HG03469 (cell line): ENCODE data around the gene GABRG3.

Source experiments
- ATAC-seq: cut with Tn5 transposase; IDR thresholded peaks from one replicate; pipeline ENCODE4 v1.9.1; 2021; ENCODE audit warnings: mild to moderate bottlenecking, moderate library complexity, moderate number of reproducible peaks; ENCODE audit not compliant: unreplicated experiment

GABRG3 gene

DNA sequence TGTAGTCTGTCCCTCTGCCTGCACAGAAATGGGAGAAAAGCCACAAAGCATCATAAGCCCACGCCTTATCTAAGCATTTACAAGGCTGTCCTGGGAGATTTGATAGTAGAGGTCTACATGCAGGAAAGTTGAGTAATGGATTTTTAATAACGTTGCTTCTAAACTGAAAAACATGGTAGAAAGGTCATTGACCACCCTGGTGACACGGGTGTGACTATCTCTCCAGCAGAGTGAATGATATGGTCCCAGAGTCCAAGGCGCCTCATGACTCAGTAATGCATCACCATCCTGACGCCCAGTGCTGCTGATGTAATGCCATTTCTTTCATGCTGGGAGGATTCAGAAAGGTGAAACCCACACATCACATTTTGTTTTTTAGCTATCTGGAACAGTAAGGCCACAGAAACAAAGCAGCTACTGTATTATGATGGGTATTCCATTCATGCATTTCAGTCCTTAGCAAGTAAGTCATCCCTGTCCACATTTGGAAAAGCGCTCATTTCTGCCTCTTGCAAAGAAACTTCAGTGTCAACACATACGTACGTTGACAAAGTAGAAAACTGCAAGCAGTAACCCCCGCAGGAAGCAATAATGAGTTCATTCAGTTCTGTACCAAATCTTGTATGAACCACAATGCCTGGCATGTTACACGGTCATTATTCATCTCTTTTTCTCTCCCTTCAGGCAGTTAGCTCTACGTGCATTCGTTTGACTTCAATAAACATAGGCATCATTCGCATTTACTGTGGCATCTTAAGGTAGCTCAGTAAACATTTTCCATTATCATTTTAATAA lies 483.5 kb downstream of the GABRG3 start:
- no peak for ATAC-seq

DNA sequence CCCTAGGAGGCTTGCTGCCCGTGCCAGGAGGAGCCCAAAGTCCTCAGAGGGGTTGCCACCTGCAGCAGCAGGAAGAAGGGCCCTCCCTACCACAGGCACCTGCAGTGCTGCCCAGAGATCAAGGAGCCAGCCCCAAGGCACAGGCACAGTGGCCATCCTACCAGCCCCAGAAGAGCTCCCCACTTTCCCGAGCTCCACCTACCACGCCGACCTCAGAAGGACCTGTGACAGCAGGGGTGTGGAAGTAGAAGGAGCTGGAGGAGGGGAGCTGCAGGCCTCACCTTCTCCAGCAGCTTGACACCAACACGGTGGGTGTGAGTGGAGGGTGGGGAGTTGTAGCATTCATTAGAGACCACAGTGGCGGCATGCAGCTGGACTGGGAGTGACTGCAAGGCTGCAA lies 485.8 kb downstream of the GABRG3 start:
- ATAC-seq, result no peak

DNA sequence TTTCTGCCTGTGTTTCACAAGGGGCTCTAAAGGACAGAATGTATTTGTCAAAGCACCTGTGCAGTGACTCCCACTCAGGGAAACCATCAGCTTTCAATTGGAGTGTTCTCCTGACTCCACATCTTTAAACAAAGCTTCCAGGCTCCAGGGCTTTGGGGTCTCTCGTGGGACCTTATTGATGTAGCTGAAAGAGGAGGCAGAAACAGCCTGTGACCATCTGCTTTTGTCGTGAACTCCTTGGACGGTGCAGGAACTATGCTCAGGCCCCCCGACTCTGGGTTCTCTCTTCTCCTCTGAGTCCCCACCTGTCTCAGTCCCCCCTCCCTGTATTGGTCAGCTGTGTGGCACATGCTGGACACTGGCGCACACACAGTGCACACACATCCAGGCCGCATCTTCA lies 486.8 kb downstream of the GABRG3 start:
- ATAC-seq, result no peak

DNA sequence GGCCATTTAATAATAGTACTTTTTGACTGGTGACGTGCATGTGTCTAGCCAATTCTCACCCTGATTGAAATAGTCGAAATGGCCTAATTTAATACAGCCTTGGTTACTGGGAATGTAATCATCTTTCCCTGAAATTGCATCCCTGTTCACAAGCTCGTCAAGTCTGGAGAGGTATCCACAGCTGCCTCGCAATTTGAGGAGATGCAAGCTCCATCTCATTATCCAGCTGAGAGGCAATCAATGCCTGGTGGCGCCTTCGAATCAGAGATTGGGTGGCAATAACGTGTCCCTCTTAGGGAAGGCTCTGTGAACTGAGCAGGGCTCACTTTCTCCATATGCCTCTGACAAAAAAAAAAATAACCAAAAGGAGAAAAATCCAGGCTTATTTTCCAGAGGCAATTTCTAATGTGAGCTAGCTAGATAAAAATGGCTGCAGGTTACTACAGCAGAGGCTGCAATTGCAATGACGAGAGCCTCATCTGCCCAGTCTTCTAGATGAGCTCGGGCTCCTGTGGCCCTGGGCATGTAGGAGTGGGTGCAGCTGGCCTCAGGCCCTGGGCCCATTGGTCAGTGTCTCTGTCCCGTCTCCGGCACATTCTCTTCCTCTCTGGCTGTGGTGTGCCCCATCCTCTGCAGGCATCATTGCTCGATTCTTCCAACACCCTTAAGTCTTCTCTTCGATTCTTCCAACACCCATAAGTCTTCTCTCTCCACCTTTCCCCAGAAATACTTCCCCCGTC lies 487.5 kb downstream of the GABRG3 start:
- no peak for ATAC-seq

DNA sequence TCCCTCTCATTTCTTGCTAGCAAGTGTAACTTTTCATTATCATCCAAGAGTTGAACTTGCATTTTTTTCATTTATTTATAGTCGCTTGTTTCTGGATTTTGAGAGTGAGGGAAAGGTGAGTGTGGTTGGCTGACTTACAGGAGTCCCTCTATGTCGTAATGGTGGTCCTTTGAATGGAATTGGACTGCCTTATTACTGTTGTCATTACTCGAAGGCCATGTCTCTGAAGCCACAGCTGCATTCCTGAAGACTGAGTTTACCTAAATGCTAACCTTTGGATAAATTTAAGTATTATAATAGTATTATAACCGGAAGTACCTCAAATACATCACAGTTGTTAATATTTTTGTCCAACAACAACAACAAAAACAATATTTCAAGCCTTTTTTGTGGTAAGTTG lies 488.9 kb downstream of the GABRG3 start:
- ATAC-seq, result no peak

DNA sequence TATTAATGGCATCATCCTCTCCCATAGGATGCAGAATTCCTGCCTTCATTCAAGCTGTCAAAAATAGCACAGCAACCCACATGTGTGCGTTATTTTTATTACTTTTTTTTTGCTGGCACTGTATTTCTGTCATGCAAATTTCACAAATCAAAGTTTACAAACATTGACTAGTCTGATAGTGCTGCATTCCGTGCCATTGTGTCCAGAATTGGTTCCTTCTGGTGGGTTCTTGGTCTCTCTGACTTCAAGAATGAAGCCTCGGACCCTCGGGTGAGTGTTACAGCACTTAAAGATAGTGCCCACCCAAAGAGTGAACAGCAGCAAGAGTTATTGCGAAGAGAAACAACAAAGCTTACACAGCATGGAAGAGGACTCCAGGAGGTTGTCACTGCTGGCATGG lies 490.2 kb downstream of the GABRG3 start:
- no peak for ATAC-seq

DNA sequence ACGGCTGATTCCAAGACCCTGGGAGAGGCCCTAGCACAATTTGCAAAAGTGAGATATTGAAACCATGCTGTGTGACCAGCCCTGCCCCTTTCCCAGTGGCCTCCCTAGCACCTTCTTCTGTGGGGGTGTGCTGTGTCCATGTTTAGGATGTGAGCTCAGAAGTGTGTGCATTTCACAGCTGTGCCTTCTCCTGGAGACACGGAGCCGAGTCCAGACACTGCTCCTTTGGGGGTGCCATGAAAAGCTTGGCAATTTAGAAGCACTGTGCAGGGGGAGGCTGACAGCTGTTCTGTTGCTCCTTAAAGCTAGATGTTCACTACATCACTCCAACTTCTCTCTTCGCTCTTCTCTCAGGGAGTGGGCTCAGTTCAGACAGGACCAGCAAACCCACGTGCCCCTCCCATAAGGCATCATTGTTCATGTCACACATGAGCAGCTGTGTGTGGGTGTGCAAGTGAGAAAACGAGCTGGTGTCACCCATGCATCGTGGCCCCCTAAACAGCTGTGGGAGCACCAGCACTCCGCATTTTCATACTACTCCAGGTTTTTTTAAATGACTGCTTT lies 492.6 kb downstream of the GABRG3 start:
- ATAC-seq, result no peak

DNA sequence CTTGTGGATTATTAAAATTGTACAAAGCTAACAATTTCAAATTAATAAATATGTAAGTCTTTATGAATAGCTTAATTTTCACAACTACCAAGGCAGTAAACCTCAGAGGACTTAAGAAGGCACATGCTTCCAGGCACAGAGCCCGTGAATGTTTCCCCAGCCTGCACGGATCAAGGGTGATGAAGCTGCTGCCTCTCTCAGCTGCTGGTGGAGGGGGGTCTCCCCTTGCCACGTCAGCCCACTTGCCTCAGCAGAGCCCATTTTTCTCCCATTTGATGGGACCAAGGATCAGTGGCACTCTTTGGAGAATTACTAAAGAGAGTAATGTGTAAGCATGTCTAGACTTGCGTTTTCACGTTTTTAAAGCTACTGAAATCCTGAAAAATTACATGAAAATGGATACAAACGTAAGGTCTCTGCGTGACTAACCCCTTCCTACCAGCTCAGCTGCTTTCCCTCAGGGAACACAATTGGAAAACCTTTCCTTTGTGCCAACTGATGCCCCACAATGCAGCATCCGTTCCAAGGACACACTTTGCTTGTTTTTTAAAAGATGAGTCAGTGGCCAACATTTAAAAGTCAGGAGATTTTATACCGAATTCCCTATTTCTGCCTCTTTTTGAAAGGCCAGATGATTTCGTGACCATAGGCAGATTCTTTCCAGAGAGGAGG lies 494.1 kb downstream of the GABRG3 start:
- no peak for ATAC-seq

DNA sequence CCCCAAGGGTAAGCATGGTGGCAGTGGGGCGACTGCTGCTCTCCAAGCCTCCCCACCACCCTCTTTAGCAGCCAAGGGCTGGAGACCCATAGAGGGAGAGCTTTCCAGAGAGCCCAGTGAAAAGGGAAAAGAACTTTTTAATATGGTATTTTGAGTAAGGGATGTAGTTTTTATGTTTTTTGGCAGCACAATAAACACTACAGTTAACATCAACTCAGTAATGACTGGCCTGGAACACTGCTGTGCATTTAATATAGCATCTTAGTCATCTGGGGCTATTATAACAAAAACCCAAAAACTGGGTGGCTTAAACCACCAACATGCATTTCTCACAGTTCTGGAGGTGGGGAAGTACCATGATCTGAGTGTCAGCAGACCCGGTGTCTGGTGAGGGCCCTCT lies 495.8 kb downstream of the GABRG3 start:
- no peak for ATAC-seq

DNA sequence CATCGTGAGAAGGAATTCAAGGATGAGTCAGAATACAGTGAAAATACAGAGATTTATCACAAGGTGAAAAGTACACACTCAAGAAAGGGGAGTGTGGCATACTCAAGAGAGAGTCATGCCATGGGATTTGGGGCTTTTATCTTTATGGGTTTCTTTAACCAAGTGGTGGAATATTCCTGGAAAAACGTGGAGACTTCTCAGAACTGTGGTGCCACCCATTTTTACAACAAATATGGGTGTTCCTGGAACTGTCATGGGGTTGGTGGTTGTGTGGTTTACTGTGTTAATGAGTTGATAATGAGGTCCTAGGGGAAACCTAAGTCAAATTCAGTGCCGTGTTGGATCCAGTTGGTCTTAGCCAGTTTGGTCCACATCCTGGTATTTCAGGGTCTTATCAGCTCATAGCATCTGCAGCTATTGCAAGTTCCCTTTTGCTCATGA lies 497.2 kb downstream of the GABRG3 start:
- no peak for ATAC-seq

DNA sequence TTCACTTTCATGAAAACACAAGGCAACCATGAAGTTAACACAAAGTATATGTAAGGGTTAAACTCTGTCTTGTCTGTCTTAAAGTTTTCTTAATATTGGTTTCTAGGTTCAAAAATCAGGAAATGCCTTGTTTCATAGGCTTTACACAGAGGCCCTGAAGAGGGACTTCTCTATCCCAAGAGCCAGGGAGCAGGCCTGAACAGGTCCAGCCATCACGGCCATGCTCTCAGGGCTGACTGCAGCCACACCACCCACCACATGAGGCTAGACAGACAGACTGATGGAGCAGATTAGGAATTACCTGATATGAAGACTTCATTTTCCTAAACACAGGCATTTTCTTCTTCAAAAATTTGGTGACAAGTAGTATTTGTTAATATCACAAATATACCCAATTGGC lies 502.9 kb downstream of the GABRG3 start:
- no peak for ATAC-seq

DNA sequence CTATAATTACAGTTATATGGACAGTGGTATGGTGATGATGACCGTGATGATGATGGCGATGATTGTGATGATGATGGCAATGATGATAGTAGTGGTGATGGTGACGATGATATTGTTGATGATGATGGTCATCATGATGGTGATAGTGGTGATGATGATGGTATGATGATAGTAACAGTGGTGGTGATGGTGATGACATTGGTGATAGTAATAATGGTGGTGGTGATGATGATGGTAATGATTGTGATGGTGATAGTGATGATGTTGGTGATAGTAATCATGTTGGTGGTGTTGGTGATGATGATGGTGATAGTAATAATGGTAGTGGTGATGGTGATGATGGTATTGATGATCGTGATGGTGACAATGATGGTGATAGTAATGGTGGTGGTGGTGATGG lies 504.4 kb downstream of the GABRG3 start:
- ATAC-seq, result no peak

DNA sequence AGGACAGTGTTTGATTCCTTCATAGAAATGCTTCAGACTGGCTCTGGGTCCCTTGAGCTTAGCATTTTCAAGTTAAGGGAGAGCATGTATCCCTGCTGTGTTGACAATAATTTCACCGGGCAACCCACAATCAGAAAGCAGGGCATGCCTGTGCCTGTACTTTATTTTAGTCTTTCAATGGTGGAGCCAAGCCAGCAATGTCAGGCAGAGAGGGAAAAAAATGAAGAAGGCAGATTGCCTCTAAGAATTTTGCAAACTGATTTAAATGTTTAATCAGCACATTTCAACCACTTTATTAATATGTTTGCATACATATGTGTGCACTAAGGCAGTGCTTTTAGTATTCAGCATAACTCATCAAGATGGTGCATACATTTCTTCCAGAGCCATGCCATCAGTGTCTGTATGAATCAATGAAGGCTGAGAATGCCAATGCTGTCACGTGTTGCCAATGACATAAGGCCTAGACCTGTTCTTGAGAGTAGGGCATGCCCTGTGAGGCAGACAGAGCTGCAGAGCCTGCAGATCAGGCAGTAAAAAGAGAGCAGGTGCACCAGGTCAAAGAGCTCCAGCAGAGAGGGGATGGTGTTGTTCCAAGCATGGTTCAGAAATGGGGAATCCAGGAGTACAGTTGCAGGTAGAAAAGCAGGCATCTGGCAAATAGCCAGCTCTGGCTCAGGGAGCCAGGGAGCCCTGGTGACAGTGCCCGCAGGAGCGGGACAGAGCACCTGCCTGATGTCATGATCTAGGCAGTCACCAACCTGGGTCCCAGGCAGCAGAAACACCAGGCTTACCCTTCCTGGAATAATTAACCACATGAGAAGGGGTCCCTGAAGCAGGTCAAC lies 508.5 kb downstream of the GABRG3 start:
- ATAC-seq, result no peak

DNA sequence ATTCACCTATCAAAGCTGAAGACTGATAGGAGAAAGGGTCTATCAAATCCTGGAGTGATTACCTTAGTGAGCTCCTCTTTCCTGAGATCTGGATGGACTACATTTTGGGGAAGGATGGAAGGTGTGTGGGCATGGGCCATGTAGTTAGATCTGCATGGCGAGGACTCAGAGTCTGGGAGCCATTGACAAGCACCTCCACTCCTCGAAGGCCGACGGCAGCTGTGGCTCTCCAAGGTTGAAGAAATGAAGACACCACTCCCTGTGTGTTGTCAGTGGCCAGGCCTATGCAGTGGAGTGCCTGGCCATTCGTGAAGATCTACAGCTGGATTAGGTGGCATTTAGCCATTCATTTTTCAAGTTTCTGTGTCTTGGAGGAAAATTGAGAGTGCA lies 509.2 kb downstream of the GABRG3 start:
- no peak for ATAC-seq

DNA sequence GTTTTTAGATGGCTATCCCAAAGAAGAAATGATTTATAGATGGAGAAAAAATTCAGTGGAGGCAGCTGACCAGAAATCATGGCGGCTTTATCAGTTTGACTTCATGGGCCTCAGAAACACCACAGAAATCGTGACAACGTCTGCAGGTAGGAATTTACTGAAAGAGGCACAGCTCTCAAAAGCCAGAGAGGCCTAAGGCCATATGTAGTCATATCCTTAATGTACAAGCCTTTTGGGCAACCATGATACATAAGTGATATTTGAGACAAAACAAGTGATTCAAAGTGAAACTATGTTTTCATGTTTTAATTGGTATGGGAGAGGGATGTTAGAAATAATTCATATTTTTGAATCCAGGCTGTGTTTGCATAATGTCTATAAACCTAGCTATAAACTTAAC lies 509.7 kb downstream of the GABRG3 start:
- no peak for ATAC-seq

DNA sequence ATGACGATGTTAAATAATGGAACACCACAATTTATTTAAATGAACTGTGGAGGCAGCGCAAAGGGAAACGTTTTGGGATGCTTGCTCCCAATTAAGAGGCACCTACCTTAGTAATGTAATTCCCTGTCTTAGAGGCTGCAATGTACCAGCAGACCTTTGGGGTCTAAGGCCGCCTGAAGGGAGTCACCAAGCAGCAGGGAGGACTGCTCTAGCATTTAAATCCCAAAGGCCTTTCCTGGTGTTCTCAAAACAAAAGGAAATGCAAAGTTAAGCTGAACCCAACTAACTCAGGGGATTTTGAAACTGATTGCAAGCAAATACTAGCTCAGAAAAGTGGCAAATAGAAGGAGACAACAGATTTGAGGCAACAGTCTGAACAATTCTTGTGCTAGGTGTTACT lies 510.8 kb downstream of the GABRG3 start:
- ATAC-seq, result no peak

DNA sequence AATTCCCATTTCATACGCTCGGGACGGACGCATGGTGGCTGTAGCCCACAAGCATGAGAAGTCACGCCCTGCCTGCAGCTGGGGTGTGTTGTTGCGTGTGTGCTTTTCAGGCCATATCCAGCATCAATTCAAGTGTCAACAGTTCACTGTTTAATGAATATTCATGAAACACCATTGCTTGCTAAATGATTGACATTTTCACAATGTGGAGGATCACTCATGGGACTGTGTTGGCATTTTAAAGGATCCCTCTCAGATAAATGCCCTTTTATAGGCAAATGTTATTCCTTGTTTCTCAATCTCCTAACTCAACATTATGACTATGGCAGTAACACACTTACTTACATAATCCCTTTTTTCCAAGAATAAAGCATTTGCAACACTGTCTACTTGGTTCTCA lies 511.3 kb downstream of the GABRG3 start:
- ATAC-seq, result no peak

DNA sequence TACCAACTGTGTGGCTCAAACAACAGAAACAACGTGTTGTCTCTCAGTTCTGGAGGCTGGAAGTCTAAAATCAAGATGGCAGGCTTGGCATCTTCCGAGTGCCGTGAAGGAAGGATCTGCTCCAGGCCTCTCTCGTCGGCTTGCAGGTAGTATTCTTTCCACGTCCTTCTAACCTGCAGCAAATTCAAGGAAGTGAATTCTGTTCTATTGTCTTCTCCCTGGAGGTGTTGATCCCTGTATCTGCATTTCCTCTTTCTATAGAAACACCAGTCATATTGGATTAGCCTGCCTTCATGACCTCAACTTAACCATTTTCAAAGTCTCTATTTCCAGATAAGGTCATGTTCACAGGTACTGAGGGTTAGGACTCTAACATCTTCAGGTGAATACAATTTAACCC lies 512.1 kb downstream of the GABRG3 start:
- ATAC-seq, result no peak

DNA sequence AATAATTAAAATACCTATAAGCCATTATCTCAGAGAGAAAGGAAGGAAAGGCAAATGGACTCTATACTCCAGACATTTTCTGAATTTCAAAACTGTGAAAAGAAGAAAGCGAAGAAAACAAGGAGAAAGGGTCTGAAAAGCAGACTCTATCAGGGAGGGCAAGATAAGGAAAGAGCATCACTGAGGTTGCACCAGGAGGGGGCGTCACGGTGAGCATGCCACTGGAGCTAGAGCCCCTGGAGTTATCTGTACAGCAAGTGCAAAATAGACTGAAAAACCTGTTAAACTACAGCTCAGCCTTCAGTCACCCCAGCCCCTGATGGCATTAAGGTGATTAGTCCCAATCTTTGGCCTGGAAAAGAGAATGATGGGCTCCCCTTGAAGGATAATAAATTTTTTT lies 514.3 kb downstream of the GABRG3 start:
- ATAC-seq, result no peak

DNA sequence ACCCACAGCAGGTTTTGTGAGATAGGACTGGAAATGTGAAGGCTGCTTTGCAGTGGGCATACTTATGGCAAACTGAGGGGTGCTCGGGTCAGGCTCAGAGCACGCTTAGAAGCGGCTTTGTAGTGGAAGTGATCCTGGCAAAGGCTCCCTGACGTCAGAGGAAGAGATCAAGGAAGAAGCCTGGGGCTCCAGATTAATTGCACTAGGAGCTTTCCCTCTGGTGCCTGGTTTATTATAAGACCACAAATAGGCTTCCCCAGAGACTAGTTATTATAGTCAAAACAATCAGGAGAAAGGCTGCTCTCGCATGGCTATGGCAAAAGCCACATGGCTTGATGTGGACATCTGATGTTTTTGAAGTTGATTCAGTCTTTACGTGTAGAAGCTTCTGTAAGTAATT lies 515.1 kb downstream of the GABRG3 start:
- no peak for ATAC-seq
